ENCODE measurements around the gene IREB2. TPM values are rescaled to one million over a fixed set of nuclear protein-coding genes. Genes with fewer than 3 reads are reported as not detected.

Gene IREB2
- total and polyA plus RNA-seq, 9 donors = 15.2 to 54.5 (median 44.8) TPM

GRCh38 chr15:78397382-78397781 lies 40.6 kb upstream of the IREB2 start:
- no peak overlapping the region for H3K27ac ChIP-seq
- no peaks in the 10 kb centered on the region for H3K36me3 ChIP-seq
- 81 to 94% (median 85%) methylated on average over 2 of the region's 2 CpGs for WGBS, 3 donors
- no peaks in the 10 kb centered on the region for H3K9me3 ChIP-seq
- intact Hi-C loops (cut with DNase I) = no loop called here
- no peaks in the 10 kb centered on the region for H3K27me3 ChIP-seq
- no peak for TF ChIP-seq EP300 (IDR thresholded peaks at IDR 0.05)
- TF ChIP-seq POLR2A (IDR thresholded peaks at IDR 0.05) = no peak
- no peak for TF ChIP-seq CTCF (IDR thresholded peaks at IDR 0.05)
- no peak overlapping the region for H3K4me3 ChIP-seq
- peaks cover 2% of the 10 kb centered on the region for H3K4me1 ChIP-seq (ENCODE audit: insufficient read depth)
- DNase-seq = no peak

- 65 to 71% (median 69%) methylated on average over 11 of the region's 11 CpGs for WGBS, 3 donors
- no peaks in the 10 kb centered on the region for H3K9me3 ChIP-seq
- no peaks in the 10 kb centered on the region for H3K36me3 ChIP-seq
- H3K27ac ChIP-seq = no peak overlapping the region
- DNase-seq = no peak
- peaks cover 2% of the 10 kb centered on the region for H3K4me1 ChIP-seq (ENCODE audit: insufficient read depth)
- no peak for TF ChIP-seq CTCF (IDR thresholded peaks at IDR 0.05)
- TF ChIP-seq EP300 (IDR thresholded peaks at IDR 0.05) = no peak
- TF ChIP-seq POLR2A (IDR thresholded peaks at IDR 0.05) = no peak
- intact Hi-C loops (cut with DNase I) = no loop called here
- no peak overlapping the region for H3K4me3 ChIP-seq
- no peaks in the 10 kb centered on the region for H3K27me3 ChIP-seq
Observed at GRCh38 chr15:78398076-78398825, 39.8 kb upstream of the IREB2 start.

DNA sequence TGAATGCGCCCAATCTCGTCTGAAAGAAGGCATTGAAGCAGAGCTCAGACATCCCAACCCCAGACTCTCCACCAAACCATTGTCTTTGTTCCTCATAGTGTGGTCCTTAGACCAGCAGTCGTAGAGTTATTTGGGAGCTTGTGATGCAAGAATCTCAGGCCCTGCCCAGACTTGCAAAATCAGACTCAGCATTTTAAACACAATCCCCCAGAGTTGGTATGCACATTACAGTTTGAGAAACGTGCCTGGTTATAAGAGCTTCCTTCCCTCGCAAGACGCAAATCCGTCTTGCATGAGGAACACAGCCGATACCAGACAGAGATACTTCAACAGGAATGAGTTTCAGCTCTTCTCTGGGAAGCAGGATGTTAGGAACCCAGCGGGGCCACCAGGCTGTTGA lies 38.9 kb upstream of the IREB2 start:
- 72 to 79% (median 78%) methylated on average over 9 of the region's 9 CpGs for WGBS, 3 donors
- Histone ChIP-seq H3K4me3 (no peak overlapping the region), H3K4me1 (ENCODE audit: insufficient read depth) (peaks cover 2% of the 10 kb centered on the region), H3K27ac (no peak overlapping the region), H3K36me3 (no peaks in the 10 kb centered on the region), H3K27me3 (no peaks in the 10 kb centered on the region), H3K9me3 (no peaks in the 10 kb centered on the region)
- no peak for TF ChIP-seq EP300 (IDR thresholded peaks at IDR 0.05)
- TF ChIP-seq CTCF (IDR thresholded peaks at IDR 0.05) = no peak
- no peak for TF ChIP-seq POLR2A (IDR thresholded peaks at IDR 0.05)
- DNase-seq = no peak
- intact Hi-C loops (cut with DNase I) = no loop called here

- H3K4me1 ChIP-seq (ENCODE audit: insufficient read depth) = peaks cover 2% of the 10 kb centered on the region
- H3K36me3 ChIP-seq = no peaks in the 10 kb centered on the region
- 40 to 60% (median 49%) methylated on average over 9 of the region's 9 CpGs for WGBS, 3 donors
- intact Hi-C loops (cut with DNase I) = no loop called here
- H3K9me3 ChIP-seq = no peaks in the 10 kb centered on the region
- H3K27ac ChIP-seq = no peak overlapping the region
- DNase-seq = no peak
- TF ChIP-seq CTCF (IDR thresholded peaks at IDR 0.05) (no peak), EP300 (IDR thresholded peaks at IDR 0.05) (no peak), POLR2A (IDR thresholded peaks at IDR 0.05) (no peak)
- no peak overlapping the region for H3K4me3 ChIP-seq
- no peaks in the 10 kb centered on the region for H3K27me3 ChIP-seq
Observed at GRCh38 chr15:78402061-78402610, 35.9 kb upstream of the IREB2 start.

Measured in ovary (tissue), 9 donors.